Putamen (tissue), 1 donor: ENCODE data around the gene SP2.
"Not testable (repeated sequence)": the region's sequence is repeated elsewhere in the genome, so short reads cannot be mapped to it uniquely, and the experiment has no call there.

Experiments used
- DNase-seq: peaks from one replicate; pipeline ENCODE4 v3.0.0-alpha.2; 2016; ENCODE audit warnings: low spot score

The SP2 gene

DNA sequence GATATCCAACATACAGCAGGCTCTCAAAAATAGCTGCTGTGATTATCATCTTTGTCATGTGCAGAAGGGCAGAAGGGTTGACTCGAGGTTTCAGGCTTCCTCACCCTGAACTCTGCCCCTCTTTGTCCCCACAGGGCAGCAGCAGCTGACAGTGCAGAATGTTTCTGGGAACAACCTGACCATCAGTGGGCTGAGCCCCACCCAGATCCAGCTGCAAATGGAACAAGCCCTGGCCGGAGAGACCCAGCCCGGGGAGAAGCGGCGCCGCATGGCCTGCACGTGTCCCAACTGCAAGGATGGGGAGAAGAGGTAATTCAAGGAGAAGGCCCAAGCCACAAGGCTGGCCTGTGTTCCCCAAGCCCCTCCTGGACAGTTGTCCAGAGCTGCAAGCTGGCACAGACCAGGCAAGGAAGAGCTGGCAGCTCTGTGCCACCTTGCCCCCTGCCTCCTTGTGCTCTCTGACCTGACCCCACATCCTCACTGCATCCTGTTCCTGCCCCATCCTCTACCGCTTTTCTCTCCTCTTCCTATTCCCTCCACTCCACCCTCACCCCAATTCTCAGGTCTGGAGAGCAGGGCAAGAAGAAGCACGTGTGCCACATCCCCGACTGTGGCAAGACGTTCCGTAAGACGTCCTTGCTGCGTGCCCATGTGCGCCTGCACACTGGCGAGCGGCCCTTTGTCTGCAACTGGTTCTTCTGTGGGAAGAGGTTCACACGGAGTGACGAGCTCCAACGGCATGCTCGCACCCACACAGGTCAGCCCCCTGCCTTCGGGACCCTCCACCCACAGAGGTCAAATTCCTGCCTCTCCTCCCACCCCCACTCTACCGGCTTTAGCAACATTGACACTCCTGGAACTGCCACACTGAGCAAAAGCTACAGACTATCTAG is 29.0 kb downstream of the SP2 start:
- no peak for DNase-seq

DNA sequence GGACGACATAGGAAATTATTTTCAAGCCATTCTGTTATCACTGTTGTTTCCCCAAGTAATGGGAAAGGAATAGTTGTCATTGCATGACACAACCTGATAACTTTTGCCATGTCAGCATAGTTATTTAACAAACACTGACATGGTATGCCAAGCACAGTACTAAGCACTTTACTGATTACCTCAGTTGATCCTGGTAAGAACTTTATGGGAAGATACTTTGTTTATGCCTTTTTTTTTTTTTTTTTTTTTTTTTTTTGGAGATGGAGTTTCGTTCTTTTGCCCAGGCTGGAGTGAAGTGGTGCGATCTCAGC is 29.6 kb downstream of the SP2 start:
- no peak for DNase-seq

- DNase-seq = no peak
These were observed 31.9 kb downstream of the SP2 start for GRCh38 chr17:47927821-47928400.

DNA sequence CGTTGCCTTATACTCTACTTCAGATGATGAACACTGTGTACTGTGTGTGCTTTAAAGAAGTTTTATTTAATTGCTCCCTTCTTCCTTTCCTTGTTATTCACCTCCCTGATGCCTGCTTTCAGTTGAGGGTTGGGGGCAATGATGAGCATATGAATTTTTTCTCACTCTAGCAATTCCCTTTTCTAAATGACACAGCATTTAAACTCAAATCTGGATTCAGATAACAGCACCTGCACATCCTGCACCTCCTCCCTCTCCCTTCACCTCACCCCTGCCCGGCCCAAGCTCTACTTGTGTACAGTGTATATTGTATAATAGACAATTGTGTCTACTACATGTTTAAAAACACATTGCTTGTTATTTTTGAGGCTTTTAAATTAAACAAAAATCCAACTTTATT is 32.4 kb downstream of the SP2 start:
- no peak for DNase-seq

GRCh38 chr17:47929218-47930000 is 33.4 kb downstream of the SP2 start:
- DNase-seq = no peak

- DNase-seq = no peak
These were observed 35.8 kb downstream of the SP2 start for GRCh38 chr17:47931848-47932247.

- DNase-seq = no peak
These were observed 38.8 kb downstream of the SP2 start for GRCh38 chr17:47934856-47935255.

GRCh38 chr17:47935468-47935867 is 39.4 kb downstream of the SP2 start:
- DNase-seq = not testable (repeated sequence)

DNA sequence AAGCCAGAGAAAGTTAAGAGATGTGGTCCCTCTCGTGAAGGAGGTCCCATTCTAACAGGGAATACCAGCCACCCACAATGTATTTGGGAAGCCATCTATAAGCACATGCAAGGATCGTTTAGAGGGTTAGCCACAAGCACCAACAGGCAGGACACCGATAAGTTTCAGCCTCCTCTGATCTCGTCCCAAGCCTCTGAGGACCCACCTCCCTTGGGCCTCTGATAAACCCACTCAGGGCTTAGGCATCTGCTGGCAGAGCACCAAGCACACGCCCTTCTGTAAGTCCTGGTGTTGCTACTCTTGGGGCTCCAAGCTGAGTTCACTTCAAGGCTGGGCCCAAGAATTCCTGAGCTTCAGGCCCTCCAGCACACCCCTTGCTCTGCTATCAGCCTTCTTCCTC is 39.9 kb downstream of the SP2 start:
- DNase-seq = no peak

- no peak for DNase-seq
These were observed 41.9 kb downstream of the SP2 start for GRCh38 chr17:47937941-47938340.

- peak; percentile 99 for DNase-seq
These were observed 45.4 kb downstream of the SP2 start, which contains the start of gene PNPO for GRCh38 chr17:47941246-47942095. Gene PNPO (plus strand): TSS chr17:47941571. CDS start chr17:47941676, 105 bp downstream.

DNA sequence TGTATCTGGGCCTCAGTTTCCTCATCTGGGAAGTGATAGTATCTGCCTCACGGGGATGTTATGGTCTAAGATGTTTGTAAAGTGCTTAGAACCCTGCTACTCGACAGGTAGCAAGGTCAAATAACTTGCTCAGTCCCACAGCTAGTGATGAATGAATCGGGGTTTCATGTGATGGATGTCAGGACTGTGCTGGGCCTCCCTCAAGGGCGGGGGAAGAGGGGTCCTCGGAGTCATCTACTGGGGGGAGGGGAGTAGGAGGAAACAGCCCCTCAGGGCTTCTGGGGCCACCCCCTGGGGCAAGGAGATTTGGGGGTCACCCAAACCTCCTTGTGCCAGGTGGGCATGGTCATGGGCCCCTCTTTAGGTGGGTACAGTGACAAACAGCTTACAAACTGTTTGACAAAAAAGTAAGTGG is 46.1 kb downstream of the SP2 start:
- no peak for DNase-seq

DNA sequence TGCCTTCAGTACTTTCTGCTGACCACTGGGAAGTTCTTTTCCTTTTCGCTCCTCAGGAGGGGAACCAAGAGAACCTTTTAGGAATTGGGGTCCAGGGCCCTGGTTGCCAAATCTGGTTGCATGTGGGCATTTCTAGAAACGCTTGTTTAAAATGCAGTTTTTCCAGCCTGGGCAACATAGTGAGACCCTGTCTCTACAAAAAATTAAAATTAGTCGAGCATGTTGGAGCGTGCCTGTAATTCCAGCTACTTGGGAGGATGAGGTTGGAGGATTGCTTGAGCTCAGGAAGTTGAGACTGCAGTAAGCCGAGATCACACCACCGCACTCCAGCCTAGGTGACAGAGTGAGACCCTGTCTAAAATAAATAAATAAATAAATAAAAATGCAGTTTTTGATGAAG is 46.5 kb downstream of the SP2 start:
- no peak for DNase-seq

DNA sequence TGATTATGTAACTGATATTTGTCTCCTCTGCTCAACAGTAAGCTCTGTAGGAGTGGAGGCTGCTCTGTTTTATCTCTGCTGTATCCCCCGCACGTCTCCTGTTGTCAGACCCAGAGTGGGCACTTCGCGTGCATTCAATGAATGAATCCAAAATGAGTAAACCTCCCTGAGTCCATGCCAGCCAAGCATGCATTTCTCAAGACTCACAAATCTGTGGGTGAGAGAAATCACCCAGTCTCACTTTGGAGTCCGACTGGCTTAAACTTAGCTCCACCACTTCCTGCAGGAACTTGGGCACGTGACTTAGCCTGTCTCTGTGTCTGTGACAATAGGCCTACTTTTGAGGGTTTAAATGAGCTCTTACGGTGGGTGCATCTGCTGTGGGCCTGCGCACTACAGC is 49.0 kb downstream of the SP2 start:
- no peak for DNase-seq

- no peak for DNase-seq
These were observed 49.8 kb downstream of the SP2 start for GRCh38 chr17:47945529-47946508.

DNA sequence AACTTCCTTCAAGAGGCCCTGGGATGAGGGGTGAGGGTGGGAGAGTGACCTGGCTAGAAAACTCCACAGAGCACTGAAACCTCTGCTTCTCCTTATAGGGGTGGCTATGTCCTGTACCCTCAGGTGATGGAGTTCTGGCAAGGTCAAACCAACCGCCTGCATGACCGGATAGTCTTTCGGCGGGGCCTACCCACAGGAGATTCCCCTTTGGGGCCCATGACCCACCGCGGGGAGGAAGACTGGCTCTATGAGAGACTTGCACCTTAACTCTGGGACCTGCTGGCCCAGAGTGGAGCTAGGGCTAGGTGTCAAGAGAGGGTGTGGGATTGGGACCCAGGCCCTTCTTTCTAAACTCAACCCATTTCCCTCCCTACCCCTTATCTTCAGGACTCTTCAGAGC is 50.5 kb downstream of the SP2 start:
- no peak for DNase-seq

GRCh38 chr17:47946929-47947397 is 50.9 kb downstream of the SP2 start:
- no peak for DNase-seq

DNA sequence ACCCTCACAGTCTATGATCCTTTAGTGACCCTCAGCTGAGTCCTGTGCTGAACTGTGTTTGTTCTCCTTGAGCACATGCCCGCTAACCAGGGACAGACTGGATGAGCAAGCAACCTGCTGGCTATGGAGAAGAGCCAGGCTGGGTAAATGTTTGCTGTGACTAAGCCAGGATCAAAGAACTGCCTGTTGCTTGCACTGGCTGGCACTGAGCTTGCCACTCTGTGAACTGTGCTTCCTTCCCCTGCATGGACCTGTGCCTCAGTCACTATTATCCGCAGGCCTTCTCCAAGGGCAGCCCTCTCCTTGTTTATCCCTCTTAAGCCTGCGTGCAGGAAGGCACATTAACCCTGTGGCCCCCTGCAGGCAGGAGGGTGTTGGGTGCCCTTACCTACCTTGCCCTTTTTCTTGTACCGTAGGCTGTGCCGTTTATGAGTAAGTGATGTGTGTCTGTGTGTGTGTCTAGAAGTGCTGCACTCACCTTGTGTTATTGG is 52.7 kb downstream of the SP2 start:
- DNase-seq = no peak

GRCh38 chr17:47949197-47949759 is 53.2 kb downstream of the SP2 start:
- peak; percentile 70 for DNase-seq

GRCh38 chr17:47949946-47950345 is 53.9 kb downstream of the SP2 start:
- no peak for DNase-seq
